K562 (cell line): ENCODE data around the gene TMEM205. TPM values are rescaled to one million over a fixed set of nuclear protein-coding genes. Genes with fewer than 3 reads are reported as not detected.

ENCODE experiments used
- ATAC-seq: fragments of 200-7000 bp; cut with Tn5 transposase; 3 replicates; pipeline ENCODE4 v1.9.1; 2020; ENCODE audit warnings: moderate library complexity
- BruUV-seq: library from RNA; stranded (reverse); fragments of 400-500 nt; replicated peaks from 2 replicates; lab custom pipeline; 2021; lab: Mats Ljungman, UMichigan
- CTCF ChIA-PET: fragments of 300-600 bp; formaldehyde crosslinking; extraction: SDS; loops from one replicate; lab custom pipeline; 2021; ENCODE audit warnings: low intra/inter-chr PET ratio; lab: Yijun Ruan, JAX
- POLR2A ChIA-PET: fragments of 300-600, 350-650 bp; sonication (Branson Sonifier 250); formaldehyde crosslinking; extraction: SDS; loops from one replicate; lab custom pipeline; 2021; ENCODE audit warnings: antibody characterized with exemption, inconsistent platforms; lab: Yijun Ruan, JAX
- DNase-seq, 4 experiments: peaks; one replicate each; pipeline versions ENCODE4 v3.0.0 to v3.0.0-alpha.2; 2011 to 2018; ENCODE audit warnings: low spot score in 3 of 4, mixed read lengths in 3 of 4; ENCODE audit errors: extremely low read depth in 1 of 4
- FAIRE-seq: peaks from 2 replicates; lab custom pipeline; 2011; peaks lifted over from hg19 to GRCh38; lab: Jason Lieb, UNC
- H2AFZ ChIP-seq: 2 replicates; pipeline ENCODE4 v1.6.0; 2011; ENCODE audit warnings: low read depth, low read length, control low read depth, inconsistent platforms
- H3K27ac ChIP-seq: fragments of 200-600 bp; 3 replicates; pipeline ENCODE4 v1.8.0; 2011; ENCODE audit warnings: low read depth, mild to moderate bottlenecking, control low read depth, inconsistent platforms, low read length, moderate library complexity, mixed read lengths; ENCODE audit errors: extremely low read depth
- H3K27me3 ChIP-seq, 2 experiments: fragments of 300-600 bp in 1 of 2; 2 replicates in 1 of 2; 3 replicates in 1 of 2; pipeline versions ENCODE4 v1.6.0 to v1.8.0; 2011; ENCODE audit warnings: inconsistent platforms in 2 of 2, low read length in 2 of 2, mild to moderate bottlenecking in 1 of 2, mixed read lengths in 1 of 2, moderate library complexity in 1 of 2; ENCODE audit not compliant: control insufficient read depth in 2 of 2, insufficient read depth in 2 of 2
- H3K36me3 ChIP-seq: fragments of 300-600 bp; 3 replicates; pipeline ENCODE4 v1.8.0; 2011; ENCODE audit warnings: mild to moderate bottlenecking, low read length, inconsistent platforms; ENCODE audit not compliant: control insufficient read depth, insufficient read depth
- H3K4me1 ChIP-seq, 2 experiments: fragments of 200-600 bp in 1 of 2; replicated peaks in 1 of 2; 2 replicates in 1 of 2; 3 replicates in 1 of 2; pipeline versions ENCODE4 v1.5.1 to v1.8.0; 2011; ENCODE audit warnings: inconsistent platforms in 2 of 2, low read length in 2 of 2, mild to moderate bottlenecking in 1 of 2, mixed read lengths in 1 of 2, moderate library complexity in 1 of 2; ENCODE audit not compliant: control insufficient read depth in 2 of 2, insufficient read depth in 2 of 2
- H3K4me2 ChIP-seq: 2 replicates; pipeline ENCODE4 v1.6.1; 2011; ENCODE audit warnings: low read length, control low read depth, inconsistent platforms, mixed read lengths; ENCODE audit not compliant: insufficient read depth
- H3K4me3 ChIP-seq: fragments of 200-600 bp; sonication (generic), shearing (Covaris generic); 2 replicates; pipeline ENCODE4 v1.5.1; 2016; ENCODE audit warnings: control low read depth, inconsistent platforms
- H3K79me2 ChIP-seq: fragments of 200-600 bp; 3 replicates; pipeline ENCODE4 v1.8.0; 2011; ENCODE audit warnings: low read length, inconsistent platforms; ENCODE audit not compliant: control insufficient read depth, insufficient read depth
- H3K9ac ChIP-seq, 2 experiments: 2 replicates each; pipeline versions ENCODE4 v1.6.0 to v1.6.1; 2011; ENCODE audit warnings: low read depth in 2 of 2, low read length in 2 of 2, control low read depth in 1 of 2, inconsistent platforms in 1 of 2, mild to moderate bottlenecking in 1 of 2, mixed read lengths in 1 of 2; ENCODE audit not compliant: insufficient read depth in 1 of 2
- H3K9me1 ChIP-seq: one replicate; pipeline ENCODE4 v1.6.0; 2011; ENCODE audit warnings: inconsistent platforms, mild to moderate bottlenecking, low read length, moderate library complexity; ENCODE audit not compliant: control insufficient read depth, insufficient read depth
- H3K9me3 ChIP-seq: replicated peaks from 2 replicates; pipeline ENCODE4 v1.5.1; 2011; ENCODE audit warnings: low read depth, low read length, inconsistent platforms; ENCODE audit not compliant: control insufficient read depth, insufficient read depth
- H4K20me1 ChIP-seq: replicated peaks from 2 replicates; pipeline ENCODE4 v1.6.1; 2011; ENCODE audit warnings: low read length, inconsistent platforms, mixed read lengths; ENCODE audit not compliant: control insufficient read depth, insufficient read depth
- HMGN3 ChIP-seq: IDR thresholded peaks from 2 replicates; pipeline ENCODE4 v1.6.1; 2011; ENCODE audit warnings: borderline replicate concordance, low read depth, mild to moderate bottlenecking, mixed read lengths, low read length; ENCODE audit not compliant: insufficient read length; ENCODE audit errors: extremely low read depth
- KLF10 ChIP-seq: fragments of 250-450 bp; sonication (Bioruptor Pico); IDR thresholded peaks from 2 replicates; pipeline ENCODE4 v1.6.1; 2021; ENCODE audit warnings: matching md5 sums
- SIN3B ChIP-seq: fragments of 450-650 bp; IDR thresholded peaks from 2 replicates; pipeline ENCODE4 v1.6.1; 2017; ENCODE audit warnings: low read depth, mild to moderate bottlenecking, moderate library complexity
- ZFP36 ChIP-seq: fragments of 150-350 bp; IDR thresholded peaks from 2 replicates; pipeline ENCODE4 v1.6.1; 2018; ENCODE audit warnings: low read length, low read depth; ENCODE audit not compliant: partially characterized antibody
- ZNF282 ChIP-seq: sonication (generic); formaldehyde crosslinking; IDR thresholded peaks from 2 replicates; pipeline ENCODE4 v1.8.1; 2023; ENCODE audit warnings: missing genetic modification reagents
- WGBS: fragments of 100-300 bp; shearing (Covaris generic); methylation state at CpG from one replicate; pipeline ENCODE4 v1.1.6; 2016; ENCODE audit warnings: low coverage, mixed read lengths; ENCODE audit not compliant: insufficient coverage; ENCODE audit errors: missing lambda C conversion rate; 5-methylcytosine and 5-hydroxymethylcytosine counted together
- in situ Hi-C: fragments of 300-500 bp; cut with MboI; formaldehyde crosslinking; loops from 4 replicates; pipeline ENCODE4 v1.15.0; 2018; ENCODE audit warnings: inconsistent platforms, mixed read lengths
- intact Hi-C: fragments of 100-400 bp; cut with micrococcal nuclease; formaldehyde crosslinking; loops from 2 replicates; pipeline ENCODE4 v1.14.2; 2022
- polyA plus RNA-seq, 8 experiments: library from polyadenylated mRNA; depleted of rRNA in 4 of 8; stranded (reverse) in 5 of 8; unstranded in 3 of 8; fragments of >200 nt; fragmentation: Nextera tagmentation in 2 of 8; fragmentation: Illumina TruSeq in 1 of 8; extraction: Ambion mirVana in 2 of 8; extraction: Trizol in 1 of 8; gene quantifications; 2 replicates each; pipeline versions ENCODE4 v1.2.1 to v1.2.3, GENCODE V29; 2011 to 2014; ENCODE audit warnings: inconsistent platforms in 1 of 8, missing spikeins in 1 of 8
- total RNA-seq, 7 experiments: library from RNA; depleted of rRNA in 6 of 7; stranded (reverse); fragments of >200 nt in 6 of 7; fragmentation: Illumina TruSeq in 2 of 7; extraction: Trizol in 2 of 7; gene quantifications; 2 replicates each; pipeline versions ENCODE4 v1.2.1 to v1.2.3, GENCODE V29; 2011 to 2021; ENCODE audit warnings: low replicate concordance in 1 of 7
- TF ChIP-seq, protein P1 (sequence below): sonication (generic); formaldehyde crosslinking; IDR thresholded peaks from 2 replicates; pipeline ENCODE4 v1.8.0; 2022; ENCODE audit warnings: mild to moderate bottlenecking, missing genetic modification reagents

The TMEM205 gene
- total and polyA plus RNA-seq, 9 of the 15 experiments (the other 6 are each of a cell fraction or from before 2014, with no cell fraction given): 21.3 to 81.5 (median 44.1) TPM

DNA sequence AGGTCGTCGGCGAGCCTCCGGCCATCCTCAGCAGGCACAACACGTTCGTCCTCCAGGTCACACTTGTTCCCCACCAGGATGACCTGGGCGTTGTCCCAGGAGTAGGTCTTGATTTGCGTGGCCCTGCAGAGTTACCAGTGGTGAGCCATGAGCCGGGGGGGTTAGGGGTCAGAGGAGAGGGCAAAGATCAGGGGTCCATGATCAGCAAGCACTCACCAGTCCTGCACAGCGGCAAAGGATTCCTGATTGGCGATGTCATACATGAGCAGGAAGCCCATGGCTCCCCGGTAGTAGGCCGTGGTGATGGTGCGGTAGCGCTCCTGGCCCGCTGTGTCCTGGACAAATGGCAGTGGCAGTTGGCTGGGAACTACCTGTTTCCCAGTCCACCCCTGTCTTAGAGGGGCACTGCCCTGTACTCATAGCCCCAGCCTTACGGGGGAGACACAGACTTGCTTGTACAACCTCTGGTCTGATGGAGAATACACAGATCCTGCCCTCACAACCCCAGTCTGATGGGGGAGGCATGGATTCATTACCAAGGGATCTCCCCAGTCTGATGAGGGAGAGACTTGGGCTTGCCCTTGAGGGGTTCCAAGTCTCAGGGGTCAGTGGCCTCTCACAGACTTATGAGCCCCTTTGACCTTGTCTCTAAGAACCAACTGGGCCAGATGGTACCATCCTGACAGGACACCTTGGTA lies 10.5 kb downstream of the TMEM205 start:
- 69% methylated on average over 15 of the region's 17 CpGs for WGBS
- H3K27me3 ChIP-seq: no peaks in the 10 kb centered on the region
- ATAC-seq (no peak), DNase-seq (no peak), FAIRE-seq (no peak)
- H3K79me2 ChIP-seq: no peaks in the 10 kb centered on the region
- no peak overlapping the region for H3K4me2 ChIP-seq
- no peaks in the 10 kb centered on the region for H4K20me1 ChIP-seq
- no peak overlapping the region for H2AFZ ChIP-seq
- intact Hi-C loops (no loop called here), in situ Hi-C loops (no loop called here)
- no peak overlapping the region for H3K9ac ChIP-seq
- CTCF ChIA-PET: no interaction called here
- H3K4me3 ChIP-seq: no peak overlapping the region
- TF ChIP-seq KLF10 (no peak), ZNF282 (CRISPR knock-in tag) (0 out of 2 replicates have a peak, but pooled peaks have one; percentile 56), ZFP36 (peak; percentile 54), SIN3B (no peak), HMGN3 (no peak)
- TF ChIP-seq, protein P1, sequence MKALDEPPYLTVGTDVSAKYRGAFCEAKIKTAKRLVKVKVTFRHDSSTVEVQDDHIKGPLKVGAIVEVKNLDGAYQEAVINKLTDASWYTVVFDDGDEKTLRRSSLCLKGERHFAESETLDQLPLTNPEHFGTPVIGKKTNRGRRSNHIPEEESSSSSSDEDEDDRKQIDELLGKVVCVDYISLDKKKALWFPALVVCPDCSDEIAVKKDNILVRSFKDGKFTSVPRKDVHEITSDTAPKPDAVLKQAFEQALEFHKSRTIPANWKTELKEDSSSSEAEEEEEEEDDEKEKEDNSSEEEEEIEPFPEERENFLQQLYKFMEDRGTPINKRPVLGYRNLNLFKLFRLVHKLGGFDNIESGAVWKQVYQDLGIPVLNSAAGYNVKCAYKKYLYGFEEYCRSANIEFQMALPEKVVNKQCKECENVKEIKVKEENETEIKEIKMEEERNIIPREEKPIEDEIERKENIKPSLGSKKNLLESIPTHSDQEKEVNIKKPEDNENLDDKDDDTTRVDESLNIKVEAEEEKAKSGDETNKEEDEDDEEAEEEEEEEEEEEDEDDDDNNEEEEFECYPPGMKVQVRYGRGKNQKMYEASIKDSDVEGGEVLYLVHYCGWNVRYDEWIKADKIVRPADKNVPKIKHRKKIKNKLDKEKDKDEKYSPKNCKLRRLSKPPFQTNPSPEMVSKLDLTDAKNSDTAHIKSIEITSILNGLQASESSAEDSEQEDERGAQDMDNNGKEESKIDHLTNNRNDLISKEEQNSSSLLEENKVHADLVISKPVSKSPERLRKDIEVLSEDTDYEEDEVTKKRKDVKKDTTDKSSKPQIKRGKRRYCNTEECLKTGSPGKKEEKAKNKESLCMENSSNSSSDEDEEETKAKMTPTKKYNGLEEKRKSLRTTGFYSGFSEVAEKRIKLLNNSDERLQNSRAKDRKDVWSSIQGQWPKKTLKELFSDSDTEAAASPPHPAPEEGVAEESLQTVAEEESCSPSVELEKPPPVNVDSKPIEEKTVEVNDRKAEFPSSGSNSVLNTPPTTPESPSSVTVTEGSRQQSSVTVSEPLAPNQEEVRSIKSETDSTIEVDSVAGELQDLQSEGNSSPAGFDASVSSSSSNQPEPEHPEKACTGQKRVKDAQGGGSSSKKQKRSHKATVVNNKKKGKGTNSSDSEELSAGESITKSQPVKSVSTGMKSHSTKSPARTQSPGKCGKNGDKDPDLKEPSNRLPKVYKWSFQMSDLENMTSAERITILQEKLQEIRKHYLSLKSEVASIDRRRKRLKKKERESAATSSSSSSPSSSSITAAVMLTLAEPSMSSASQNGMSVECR (CRISPR knock-in tag): no peak
- no peak overlapping the region for H3K27ac ChIP-seq
- POLR2A ChIA-PET: interaction anchor here (1.5 kb wide), 1 partner anchor 10 kb away, joined by 4 read pairs; the partner anchor contains the start of genes CCDC159 and TMEM205
- no peaks in the 10 kb centered on the region for H3K9me3 ChIP-seq
- no peaks in the 10 kb centered on the region for H3K36me3 ChIP-seq
- no peaks in the 10 kb centered on the region for H3K9me1 ChIP-seq
- no TSS peak for BruUV-seq
- peaks cover 3 to 21% of the 10 kb centered on the region in 2 experiments; a peak in 3 of 5 replicates for H3K4me1 ChIP-seq
